ENCODE measurements around the gene KIFC3. TPM values are rescaled to one million over a fixed set of nuclear protein-coding genes. Genes with fewer than 3 reads are reported as not detected.

The KIFC3 gene
- total and polyA plus RNA-seq, 2 of the 8 experiments (the other 6 are each of a cell fraction or from before 2014, with no cell fraction given) = 2.1 to 7.1 TPM

GRCh38 chr16:57759541-57760356 lies 42.5 kb downstream of the KIFC3 start (continued):
- TF ChIP-seq SAP30 (IDR thresholded peaks at IDR 0.05; ENCODE audit: insufficient read depth, insufficient replicate concordance, low read length) (no peak), EZH2 (IDR thresholded peaks at IDR 0.05; ENCODE audit: low read depth, low read length, severe bottlenecking) (no peak)
